HG02970 (cell line): ENCODE data around the gene CLTCL1.
"Not testable (repeated sequence)": the region's sequence is repeated elsewhere in the genome, so short reads cannot be mapped to it uniquely, and the experiment has no call there.

Experiments
- ATAC-seq: cut with Tn5 transposase; IDR thresholded peaks from one replicate; pipeline ENCODE4 v1.9.1; 2021; ENCODE audit warnings: mild to moderate bottlenecking, moderate library complexity, moderate number of reproducible peaks; ENCODE audit not compliant: unreplicated experiment, low FRiP score

Gene CLTCL1

DNA sequence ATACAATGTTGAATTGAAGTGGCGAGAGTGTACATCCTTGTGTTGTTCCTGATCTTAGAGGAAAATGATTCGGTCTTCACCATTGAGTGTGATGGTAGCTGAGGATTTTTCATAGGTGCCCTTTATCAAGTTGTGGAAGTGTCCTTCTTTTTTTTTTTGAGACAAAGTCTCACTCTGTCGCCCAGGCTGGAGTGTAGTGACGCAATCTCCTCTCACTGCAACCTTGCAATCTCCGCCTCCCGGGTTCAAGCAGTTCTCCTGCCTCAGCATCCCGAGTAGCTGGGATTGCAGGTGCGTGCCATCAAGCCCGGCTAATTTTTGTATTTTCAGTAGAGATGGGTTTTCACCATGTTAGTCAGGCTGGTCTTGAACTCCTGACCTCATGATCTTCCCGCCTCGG lies 132.9 kb downstream of the CLTCL1 start:
- ATAC-seq: not testable (repeated sequence)

DNA sequence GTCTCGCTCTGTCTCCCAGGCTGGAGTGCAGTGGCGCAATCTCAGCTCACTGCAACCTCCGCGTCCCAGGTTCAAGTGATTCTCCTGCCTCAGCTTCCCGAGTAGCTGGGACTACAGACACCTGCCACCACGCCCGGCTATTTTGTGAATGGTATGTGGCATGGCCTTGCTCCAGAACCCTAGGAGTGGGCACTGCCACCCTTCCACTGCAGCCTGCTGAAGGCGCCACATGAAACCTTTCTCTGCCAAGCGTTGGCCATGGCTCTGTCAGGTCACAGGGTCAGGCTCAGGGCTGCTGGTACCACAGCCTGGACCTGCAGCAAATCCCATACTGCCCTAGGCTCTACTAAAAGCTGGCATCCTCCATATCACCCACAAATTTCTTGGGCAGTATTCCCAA lies 135.4 kb downstream of the CLTCL1 start:
- ATAC-seq: not testable (repeated sequence)

DNA sequence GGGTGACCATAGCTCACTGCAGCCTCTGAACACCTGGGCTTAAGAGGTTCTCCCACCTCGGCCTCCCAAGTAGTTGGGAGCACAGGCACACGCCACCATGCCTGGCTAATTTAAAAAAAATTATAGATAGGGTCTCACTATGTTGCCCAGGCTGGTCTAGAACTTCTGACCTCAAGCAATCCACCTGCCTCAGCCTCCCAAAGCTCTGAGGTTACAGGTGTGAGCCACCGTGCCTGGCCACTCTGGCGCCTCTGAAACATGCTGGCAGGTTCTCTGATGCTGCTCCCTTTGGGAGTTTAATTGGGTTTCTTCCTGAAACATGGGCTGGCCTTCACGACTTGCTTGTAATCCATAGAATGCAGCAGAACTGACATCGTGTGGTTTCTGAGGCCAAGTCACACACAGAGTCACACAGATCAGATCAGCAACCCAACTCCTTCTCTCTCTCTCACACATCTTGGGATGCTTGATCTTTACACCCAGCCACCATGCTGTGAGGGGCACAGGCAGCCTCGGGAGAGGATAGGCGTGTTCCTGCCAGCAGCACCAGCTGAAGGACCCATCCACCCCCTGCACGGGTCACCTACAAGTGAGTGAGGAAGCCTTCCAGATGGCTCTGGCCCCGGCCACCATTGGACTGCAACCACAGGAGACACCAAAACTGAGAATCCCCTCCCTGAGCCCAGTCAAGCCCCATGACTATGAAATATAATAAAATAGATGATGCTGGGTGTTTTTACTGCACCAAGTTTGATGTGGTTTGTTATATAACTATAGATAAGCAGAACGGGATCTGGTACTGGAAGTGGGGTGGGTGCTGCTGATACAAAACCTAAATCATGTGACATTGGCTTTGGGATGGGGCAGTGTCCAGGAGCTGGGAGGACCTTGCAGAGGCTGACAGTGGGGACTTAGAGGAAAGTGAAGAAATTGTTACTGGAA lies 138.3 kb downstream of the CLTCL1 start:
- no peak for ATAC-seq

DNA sequence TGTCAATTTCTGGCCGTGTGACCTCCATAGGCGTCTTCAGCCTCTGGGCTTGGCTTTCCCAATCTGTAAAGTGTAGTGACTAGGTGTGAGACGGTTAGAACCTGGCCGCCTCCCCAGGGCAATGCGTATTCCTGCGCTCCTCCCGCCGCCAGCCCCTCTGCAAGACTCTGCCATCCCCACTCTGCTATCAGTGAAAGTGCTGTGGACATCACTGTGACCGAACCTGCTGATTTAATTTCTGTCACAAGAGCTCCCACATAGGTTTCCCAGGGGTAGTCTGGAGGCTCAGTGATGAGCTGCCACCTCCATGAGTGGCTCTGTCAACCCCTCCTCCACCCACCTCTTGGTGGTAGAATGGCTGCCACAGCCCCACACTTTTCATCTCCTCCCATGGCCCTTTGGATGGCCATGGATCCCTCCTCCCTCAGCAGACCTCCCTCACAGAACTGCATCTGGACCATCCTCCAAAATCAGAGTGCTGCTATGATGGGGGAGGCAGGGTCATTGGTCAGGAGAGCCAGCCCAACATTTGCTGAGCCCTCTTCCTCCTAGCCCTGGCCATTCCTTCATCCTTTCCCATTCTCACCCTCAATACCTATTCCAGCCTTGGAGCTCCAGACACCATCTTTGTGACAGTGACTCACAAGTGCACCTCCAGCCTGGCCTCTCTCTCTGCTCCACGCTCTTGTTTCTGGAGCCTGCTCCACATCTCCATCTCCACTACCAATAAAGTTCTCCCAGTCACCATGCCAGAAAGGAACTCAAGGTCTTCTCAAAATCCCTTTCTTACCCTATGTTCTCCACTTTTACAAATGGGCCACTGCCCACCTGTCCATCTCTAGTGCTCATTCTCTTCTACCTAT lies 140.0 kb downstream of the CLTCL1 start:
- no peak for ATAC-seq

DNA sequence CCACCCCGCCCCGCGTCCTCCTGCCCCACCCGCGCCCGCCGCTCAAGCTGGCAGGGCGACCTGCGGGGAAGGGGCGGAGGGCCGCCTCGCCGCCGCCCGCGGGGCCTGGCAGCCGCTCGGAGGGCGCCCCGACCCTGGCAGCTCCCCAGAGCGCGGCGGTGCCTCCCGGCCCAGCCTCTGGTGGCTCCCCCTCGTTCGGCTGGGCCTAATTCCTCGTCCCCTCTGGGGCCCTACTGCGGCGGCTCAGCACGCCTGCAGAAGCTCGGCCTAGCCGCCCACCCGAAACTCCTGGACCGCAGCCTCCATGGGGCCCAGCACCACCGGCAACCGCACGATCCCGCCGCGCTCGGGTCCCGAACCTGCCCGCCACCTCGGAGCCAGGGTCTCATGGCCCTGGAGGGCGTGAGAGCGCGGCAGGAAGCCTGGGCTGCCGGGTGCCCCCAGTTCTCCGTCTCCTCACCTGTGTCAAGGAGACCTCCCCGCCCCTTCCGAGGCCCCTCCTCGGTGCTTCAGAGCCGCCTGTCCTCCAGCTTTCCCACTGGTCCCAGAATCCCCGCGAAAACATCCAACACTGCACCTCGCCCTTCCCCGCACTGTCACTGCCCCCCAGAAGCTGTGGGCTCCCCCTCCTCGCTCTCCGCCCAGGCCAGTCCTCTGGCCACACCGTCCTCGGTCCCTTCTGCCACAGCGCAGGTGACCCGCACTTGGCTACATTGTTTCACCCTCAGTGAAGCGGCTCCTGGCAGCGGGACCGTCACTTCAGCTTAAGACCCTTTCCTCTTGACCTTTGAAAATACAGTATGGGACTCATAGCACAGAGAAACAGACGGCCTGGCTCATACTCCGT lies 140.8 kb downstream of the CLTCL1 start:
- no peak for ATAC-seq

DNA sequence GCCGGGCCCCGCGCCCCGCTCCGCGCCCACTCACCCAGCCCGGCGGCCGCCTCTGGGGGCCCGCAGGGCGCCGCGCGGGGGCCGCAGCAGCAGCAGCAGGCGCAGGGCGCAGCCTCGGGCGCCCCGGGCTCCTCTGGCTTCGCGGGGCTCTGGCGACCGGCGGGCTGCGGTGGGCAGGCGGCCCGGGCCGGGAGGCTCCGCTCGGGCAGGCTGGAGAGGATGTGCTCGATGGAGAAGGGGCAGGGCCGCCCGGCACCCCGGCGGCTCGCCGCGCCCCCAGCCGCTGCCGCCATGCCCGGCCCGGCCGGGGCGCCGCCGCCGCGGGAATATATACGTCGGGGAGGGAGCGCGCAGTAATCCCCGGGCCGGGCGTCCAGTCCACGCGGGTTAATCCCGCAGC lies 141.5 kb downstream of the CLTCL1 start, which contains the start of gene GSC2:
GSC2 (minus strand) TSS at position 302 of the 400 bp plus-strand sequence; CDS start at position 293, 9 bp downstream.
- no peak for ATAC-seq

- no peak for ATAC-seq
These were observed 142.3 kb downstream of the CLTCL1 start for GRCh38 chr22:19149047-19149883.

GRCh38 chr22:19148417-19149046 lies 143.0 kb downstream of the CLTCL1 start:
- ATAC-seq: no peak

GRCh38 chr22:19147195-19147780 lies 144.2 kb downstream of the CLTCL1 start:
- ATAC-seq: no peak

DNA sequence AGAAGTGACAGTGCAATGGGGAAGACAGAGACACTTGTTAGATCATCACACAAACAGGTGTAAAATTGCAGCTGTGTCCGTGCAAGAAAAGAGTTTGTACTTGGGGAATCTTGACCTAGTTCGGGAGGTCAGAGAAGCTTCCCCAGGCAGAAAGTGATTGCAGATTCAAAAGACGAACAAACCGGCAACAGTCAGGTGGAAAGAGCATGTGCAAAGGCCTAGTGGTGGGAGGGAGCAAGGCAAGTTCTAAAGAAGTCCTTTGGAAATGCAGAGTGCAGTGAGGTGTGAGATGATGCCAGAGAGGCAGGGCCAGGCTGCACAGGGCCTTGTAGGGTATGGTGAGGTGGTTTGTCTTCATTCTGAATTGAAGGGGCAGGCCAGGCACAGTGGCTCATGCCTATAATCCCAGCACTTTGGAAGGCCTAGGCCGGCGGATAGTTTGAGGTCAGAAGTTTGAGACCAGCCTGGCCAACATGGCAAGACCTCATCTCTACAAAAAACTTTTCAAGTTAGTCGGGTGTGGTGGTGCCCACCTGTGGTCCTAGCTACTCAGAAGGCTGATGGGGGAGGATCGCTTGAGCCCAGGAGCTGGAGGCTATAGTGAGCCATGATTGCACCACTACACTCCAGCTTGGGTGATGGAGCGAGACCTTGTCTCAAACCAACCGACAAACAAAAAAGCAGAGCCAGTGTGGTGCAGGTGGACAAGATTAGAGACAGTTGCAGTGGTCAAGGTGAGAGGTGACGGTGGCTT lies 145.1 kb downstream of the CLTCL1 start:
- ATAC-seq: no peak

- no peak for ATAC-seq
These were observed 147.5 kb downstream of the CLTCL1 start for GRCh38 chr22:19143967-19144400.

DNA sequence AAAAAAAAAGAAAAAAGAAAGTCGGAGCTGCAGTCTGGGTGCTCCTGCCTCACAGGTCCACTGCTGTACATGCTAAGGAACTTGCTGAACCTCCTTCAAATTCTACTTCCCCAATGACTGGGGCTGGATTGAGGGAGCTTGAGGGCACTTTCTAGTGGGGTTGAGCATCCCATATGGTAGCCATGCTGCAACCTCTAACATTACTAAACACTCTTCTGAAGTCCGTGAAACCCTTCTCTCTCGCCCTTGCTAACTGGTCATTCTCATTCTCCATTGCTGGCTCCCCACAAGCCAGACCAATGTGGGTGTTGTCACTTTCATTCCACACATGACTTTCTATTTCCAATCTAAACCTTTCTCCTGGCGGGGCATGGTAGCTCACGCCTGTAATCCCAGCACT lies 148.3 kb downstream of the CLTCL1 start:
- ATAC-seq: no peak

DNA sequence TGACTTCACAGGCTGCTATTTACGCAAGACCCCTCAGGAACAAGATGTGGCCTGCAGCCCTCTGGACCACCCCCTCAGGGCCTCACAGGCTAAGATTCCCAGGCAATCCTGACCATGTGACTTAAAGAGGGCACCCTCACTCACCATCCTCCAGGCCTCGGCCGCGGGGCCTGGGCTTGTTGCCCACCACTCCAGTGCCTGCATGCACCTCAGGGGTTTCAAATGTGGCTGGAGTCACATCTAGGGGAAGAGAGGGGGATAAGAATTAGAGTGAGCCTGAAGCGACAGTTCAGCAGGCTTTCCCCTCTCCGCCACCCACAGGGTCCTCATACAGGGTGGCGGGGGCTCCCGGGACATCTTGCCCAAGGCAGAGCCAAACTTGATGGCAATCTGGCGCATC lies 149.1 kb downstream of the CLTCL1 start:
- ATAC-seq: no peak

DNA sequence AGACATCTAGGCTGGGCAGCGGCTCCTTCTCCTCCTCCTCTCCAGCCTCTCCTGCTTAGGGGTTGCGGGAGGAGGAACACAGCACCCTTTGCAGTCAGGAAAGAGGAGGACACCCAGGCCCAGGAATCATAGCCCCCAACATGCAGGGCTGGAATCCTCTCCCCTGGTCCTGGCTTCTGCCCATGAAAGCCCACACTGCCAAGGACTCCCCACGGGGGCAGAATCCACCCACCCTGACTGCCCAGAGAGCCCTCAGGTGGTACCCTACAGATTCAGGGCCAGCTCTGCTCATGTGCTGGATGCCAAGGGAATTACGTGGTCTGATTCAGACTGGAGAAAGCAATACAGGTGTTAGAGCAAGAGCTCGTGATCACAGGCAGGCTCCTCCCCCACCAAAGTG lies 151.5 kb downstream of the CLTCL1 start:
- no peak for ATAC-seq

- ATAC-seq: no peak
These were observed 152.5 kb downstream of the CLTCL1 start for GRCh38 chr22:19139001-19139356.

- no peak for ATAC-seq
These were observed 153.1 kb downstream of the CLTCL1 start for GRCh38 chr22:19138217-19139000.
